ENCODE results near the gene CCDC183.
A peak's percentile ranks its signal among the peaks of the same experiment; 100 is the strongest.
"Not testable (repeated sequence)": the region's sequence is repeated elsewhere in the genome, so short reads cannot be mapped to it uniquely, and the experiment has no call there.

Gene CCDC183

DNA sequence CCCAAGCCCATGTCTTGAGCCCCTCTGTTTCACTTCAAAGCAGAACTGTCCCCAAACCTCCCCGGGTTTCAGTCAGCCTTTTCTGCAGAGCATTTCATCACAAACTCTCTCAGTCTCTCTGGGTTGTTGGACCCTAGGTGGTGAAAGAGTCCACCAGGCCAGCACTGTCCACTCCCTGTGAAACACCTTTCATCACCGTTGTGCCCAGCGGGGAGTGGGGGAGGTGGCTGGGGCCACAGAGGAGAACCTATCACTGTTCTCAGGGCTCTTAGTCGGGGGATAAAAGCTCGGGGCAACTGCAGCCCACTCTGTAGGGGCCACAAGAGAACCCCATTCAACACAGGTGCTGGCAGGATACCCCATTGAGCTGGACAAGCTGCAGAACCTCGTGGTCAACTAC is 6.2 kb downstream of the CCDC183 start:
- DNase-seq = no peak

DNA sequence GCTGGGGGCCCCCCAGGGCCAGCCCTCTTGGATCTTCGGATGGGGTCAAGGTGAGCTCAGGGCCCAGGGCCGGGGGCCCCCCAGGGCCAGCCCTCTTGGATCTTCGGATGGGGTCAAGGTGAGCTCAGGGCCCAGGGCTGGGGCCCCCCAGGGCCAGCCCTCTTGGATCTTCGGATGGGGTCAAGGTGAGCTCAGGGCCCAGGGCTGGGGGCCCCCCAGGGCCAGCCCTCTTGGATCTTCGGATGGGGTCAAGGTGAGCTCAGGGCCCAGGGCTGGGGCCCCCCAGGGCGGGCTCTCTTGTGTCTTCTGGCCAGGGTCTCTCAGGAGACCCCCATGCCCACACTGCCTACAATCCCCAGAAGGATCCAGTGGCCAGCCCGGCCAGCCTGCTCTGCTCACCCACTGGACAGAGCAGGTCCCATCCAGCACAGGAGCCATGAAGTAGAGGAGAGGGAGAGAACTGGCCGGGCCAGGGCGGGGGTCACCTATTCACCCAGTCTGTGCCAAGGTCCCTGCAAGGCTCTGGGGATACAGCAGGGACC is 6.9 kb downstream of the CCDC183 start:
- not testable (repeated sequence) for DNase-seq

DNA sequence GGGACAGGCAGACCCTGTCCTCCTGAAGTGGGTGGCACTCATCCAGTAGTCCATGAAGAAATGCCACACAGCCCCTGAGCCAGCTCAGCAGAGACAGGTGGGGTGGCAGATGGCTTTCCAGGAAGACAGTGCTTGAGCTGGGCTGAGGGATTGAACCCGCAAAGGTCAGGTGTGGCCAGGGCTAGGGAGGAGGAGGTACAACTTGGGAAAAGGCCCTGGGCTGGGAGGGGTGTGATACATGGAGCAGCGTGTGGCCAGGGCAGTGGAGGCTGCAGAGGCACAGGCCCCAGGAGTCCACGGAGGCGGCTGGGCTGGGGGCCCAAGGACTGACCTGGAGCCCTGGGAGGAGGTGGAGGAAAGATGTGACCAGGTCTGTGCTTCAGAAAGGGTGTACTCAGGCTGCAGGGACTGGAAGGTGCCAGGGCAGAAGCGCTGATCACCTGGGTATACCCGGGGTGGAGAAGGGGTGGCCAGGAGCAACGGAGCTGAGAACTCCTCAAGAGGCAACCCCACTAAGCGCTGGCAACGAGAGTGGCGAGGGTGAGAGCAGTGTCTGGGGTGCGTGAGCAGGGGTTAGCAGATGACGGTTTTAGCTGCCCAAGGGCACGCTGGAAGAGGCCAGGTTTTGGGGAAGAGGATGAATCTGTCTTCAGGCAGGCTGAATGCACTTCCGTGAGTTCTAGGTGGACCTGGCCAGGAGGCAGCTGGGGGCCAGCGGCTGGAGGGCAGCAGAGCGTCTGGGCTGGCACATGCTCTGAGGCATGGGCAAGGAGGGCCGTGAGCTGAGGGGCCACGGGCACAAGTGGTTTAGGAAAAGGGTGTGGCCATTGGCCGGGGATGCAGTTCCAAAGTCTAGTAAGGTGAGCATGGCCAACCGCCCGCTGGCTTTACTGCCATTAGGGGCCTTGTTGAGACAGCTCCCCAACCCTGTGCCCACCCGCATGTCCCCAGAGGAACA is 7.7 kb downstream of the CCDC183 start:
- peak in 1 of 14 donors; percentile 68 for DNase-seq

DNA sequence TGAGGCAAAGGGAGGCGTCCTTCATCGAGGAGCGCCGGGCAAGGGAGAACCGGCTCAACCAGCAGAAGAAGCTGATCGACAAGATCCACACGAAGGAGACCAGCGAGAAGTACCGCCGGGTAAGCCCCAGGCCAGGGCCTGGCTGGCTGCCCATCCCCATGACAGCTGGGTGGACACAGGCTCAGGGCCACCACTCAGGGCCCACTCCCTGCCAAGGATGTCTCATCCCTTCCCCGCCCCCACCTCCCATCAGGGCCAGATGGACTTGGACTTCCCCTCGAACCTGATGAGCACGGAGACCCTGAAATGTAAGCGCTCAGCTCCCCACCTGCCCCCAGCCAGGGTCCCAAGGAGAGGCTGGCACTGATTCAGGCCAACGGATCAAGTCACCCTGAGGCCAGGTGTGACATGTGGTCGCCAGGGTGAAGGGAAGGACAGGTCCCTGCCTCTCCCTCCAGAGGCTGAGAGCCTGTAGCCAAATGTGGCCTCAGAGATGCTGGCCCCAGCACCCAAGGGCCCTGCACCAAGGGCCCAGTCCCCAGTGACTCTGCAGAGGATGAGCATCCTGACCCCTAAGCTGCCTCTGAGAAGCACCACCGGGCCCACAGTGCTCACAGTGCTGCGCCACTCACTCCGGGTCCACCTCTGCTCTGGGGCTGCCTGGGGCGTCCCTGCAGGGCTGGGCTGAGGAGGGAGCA is 8.5 kb downstream of the CCDC183 start:
- DNase-seq = peak in 1 of 14 donors; percentile 24

DNA sequence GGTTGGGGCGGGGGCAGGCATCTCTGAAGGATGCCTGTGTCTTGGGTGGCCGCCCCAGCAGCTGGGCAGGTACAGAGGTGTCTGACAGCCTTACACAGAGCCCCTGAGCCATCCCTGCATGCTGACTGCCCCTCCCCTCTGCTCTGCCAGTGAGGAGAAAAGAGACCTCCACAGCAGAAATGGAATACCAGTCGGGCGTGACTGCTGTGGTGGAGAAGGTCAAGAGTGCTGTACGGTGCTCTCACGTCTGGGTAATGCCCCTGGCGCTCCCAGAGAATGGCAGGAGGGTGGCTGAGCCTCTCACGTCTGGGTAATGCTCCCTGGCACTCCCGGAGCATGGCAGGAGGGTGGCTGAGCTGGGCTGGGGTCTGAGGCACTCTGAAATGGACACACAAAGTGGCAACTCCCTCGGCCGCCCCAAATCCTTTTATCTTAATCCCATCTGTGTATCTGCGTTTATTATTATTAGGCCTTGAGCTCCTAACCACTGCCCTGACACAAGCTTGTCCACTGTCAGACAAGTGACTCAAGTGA is 9.1 kb downstream of the CCDC183 start:
- no peak for DNase-seq

DNA sequence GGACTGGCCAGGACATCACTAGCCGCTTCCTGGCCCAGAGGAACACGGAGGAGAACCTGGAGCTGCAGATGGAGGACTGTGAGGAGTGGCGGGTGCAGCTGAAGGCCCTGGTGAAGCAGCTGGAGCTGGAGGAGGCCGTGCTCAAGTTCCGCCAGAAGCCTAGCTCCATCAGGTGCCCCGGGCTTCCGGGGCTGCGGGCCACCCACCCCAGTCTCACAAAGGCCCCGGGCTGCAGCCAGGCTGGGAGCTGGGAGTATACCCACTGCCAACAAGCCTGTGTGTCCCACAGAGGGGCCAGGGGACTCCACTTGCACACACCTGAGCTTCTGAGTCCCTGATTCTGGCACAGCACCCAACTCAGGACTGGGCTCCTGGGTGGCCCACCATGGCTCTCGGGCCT is 9.9 kb downstream of the CCDC183 start:
- no peak for DNase-seq

DNA sequence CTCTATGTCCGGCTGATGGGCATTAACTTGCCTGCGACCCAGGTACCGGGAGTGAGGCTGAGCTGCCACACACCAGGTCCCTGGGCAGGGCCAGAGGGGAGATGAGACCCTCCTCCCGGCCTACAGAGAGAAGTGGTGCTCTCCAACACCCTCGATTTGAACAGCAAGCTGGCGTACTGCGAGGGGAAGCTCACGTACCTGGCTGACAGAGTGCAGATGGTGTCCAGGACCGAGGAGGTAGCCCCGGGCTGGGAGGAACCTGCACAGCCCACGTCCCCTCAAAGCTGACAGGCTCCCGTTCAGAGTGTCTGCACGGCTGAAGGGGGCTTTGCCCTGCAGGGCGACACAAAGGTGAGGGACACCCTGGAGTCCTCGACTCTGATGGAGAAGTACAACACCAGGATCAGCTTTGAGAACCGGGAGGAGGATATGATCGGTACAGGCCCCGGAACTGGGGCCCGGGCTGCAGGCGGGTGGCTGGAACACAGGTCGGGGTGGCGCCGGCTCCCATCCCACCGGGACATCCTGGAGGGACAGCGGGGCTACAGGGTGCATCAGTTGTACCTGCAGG is 10.6 kb downstream of the CCDC183 start:
- DNase-seq = no peak

DNA sequence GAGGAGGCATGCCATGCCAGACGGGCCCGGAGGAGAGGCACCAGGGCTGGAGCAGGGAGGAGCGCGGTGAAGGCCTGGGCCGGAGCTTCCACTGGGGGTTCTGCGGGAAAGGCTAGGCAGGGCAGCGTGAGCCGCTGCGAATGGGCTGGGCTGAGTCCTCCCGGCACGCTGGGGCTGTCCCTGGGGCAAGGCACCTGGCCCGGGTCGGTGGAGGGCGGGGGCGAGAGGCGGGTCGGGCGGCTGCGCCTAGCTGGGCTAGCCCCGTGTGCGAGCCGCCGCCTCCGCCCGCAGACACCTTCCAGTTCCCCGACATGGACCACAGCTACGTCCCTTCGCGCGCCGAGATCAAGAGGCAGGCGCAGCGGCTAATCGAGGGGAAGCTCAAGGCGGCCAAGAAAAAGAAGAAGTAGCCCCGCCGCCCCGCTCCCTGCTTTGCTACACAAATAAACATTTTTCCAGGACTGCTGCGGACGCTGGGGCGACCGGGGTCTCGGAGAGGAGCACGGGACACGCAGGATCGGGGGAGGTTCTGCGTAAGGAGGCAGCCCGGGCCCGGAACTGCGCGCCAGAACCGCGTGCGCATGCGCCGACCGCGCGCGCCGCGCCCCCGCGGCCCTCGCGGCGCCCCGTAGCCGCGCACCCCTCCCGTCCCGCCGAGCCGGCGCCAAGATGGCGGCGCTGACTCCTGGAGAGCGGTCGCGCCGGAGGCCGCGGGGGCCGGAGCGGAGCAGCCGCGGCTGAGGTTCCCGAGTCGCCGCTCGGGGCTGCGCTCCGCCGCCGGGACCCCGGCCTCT is 11.3 kb downstream of the CCDC183 start, which contains the start of gene RABL6:
Gene RABL6 (plus strand): TSS at position 668 of the 794 bp plus-strand sequence. CDS start 249 bp downstream, outside the sequence.
- DNase-seq = peak in 12 of 14 donors; percentile 47 to 88 (median 72)

DNA sequence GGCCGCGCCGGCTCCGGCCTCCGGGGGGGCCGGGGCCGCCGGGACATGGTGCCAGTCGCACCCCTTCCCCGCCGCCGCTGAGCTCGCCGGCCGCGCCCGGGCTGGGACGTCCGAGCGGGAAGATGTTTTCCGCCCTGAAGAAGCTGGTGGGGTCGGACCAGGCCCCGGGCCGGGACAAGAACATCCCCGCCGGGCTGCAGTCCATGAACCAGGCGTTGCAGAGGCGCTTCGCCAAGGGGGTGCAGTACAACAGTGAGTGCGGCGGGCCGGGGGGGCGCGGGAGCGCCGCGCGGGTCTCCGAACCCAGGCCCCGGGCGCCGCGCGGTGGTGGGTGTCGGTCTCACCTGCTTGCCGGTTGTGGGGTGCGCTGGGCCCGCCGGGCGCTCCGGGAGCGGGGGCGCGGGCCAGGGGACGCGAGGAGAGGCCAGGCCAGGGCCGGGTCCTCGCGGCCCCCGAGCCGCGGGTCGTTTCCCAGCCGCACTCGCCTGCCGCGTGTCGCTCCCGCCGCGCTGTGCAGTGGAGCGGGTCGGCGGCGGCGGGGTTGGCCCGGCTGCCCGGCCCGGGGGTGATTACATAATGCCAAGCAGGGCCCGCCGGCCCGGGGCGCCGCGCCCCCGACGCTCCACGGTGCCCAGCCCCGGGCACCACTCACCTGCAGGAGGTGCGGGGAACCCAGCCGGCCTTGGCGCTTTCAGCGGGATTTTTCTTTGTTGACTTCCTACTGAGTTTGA is 12.1 kb downstream of the CCDC183 start:
- DNase-seq = peak in 2 of 14 donors; percentile 24 to 59

DNA sequence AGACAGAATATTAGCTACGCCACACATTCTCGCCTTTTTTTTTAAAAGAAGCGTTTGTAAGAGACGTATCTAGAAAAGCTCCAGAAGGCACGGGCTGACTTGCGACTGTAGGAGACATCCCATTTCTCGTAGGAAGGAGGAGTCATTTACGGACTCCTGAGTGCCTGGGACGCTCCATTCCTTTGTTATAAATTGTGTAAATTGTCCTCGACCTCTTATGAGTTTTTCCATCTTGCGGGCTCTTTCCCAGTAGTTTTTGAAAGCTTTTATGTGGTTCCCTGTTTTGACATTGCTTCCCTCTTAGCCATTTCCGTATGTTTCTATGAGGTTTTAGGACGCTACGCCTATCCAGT is 12.6 kb downstream of the CCDC183 start:
- peak in 1 of 14 donors; percentile 28 for DNase-seq

DNA sequence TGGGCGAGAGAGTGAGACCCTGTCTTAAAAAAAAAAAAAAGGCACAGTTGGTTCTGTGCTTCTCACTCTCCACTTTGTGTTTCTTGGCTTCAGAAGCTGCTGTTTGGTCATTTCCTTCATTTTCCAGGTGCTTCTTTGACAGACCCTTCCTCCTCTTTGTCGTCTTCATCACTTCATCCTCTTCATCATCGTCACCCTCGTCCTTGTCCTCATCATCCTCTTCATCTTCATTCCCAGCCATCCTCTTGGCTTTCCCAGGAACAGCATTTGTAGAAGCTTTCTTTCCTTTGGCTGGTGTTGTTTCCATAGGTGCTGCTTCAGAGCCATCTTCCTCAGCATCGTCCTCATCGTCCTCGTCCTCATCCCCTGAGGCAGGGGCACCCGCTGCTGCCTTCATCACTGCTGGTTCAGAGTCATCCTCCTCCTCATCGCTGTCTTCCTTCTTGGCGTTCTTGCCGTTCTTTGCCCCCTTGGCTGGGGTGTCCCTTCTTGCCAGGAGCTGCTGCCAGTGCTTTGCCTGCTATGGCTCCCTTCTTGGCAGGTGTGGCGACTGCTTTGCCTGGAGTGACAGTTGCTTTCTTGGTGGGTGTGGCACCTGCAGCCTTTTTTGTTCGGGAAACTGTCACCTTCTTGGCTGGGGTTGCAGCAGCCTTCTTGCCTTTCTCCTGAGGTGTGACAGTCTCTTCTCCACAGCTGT is 18.7 kb downstream of the CCDC183 start:
- DNase-seq = no peak

DNA sequence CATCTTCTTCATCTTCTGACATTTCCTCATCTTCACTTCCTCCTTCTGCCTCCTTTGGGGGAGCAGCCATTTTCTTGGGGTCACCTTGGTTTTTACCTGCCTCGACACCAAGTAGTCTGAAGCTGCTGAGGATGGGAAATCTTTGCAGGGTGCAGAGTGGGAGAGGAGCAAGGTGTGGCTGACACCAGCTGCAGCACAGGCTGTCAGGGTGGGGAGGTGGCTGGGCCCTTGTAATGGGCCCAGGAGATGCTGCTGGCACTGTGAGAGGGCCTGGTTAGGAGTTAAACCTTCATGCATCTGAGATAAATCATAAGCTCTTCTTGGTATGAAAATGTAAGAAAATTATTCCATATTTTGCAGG is 19.3 kb downstream of the CCDC183 start:
- DNase-seq = no peak

DNA sequence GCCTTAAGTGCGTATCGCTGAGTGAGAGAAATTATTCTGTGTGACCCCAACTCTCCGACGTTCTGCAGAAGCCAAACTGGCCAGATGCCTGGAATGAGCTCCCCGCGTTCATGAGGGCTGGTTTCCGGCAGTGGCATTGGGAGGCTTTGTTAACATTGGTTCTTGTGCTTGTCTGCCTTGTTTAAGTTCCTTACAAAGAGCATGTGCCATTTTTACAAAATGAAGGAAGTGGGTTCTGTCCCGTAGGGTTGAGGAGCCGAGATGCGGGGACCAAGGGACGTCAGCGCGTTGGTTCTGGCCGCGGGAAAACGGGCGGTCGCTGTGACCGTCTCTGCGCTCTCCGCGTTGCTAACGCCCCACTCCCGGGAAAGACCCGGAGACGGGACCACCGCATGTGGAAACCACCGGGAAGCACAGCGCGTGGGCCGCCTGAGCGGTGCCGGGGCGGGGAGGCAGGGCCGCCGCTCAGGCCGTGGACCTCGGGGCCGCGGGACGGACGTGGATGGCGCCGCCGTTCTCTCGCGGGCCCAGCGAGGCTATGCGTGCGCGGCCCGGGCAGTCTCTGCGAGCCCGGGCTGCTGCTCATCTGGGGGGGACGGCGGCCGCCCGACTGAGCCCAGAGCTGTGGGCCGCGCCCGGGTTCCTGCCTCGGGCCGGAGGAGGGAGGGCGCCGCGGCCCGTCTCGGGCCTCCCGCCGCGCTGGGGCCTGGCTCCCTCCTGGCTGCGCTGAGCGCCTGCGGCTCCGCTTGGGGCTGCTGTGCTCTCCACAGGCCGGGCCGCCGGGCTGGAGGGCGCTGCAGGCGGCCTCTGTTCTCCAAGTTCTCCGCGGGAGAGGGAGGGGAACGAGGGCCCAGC is 25.1 kb downstream of the CCDC183 start:
- peak in 1 of 14 donors; percentile 59 for DNase-seq

DNA sequence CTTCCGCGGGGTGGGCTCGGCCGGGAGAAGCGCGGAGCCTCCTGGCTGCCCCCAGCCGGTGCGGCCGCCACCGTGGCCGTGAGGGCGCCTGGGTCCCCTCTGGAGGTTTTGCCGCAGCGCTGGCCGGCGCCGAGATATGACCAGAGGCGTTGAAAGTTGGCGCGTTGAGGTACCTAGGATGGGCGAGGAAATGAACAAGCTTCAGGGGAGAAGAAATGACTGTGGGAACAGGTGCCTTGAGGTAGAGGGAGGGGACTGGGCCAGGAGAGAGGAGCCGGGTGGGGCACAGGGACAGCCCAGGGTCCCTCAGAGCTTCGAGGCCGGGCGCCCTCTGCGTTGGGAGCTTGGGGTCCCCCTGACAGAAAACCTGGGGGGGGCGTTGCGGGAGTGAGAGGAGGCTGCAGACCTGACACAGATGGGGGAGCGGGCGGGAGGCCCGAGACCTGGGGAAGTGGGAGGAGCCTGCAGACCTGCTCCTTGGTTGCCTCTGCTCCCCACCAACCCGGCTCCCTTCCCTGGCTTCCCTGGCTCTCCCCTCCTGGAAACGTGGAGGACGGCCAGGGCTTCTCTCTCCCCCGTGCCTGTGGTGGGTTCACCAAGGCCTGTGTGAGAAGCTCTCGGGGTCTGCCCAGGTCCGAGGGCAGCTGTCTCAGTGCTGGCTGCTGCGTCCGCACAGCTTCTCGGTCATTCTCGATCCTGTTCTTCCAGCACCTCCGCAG is 25.8 kb downstream of the CCDC183 start:
- DNase-seq = peak in 1 of 14 donors; percentile 83

DNA sequence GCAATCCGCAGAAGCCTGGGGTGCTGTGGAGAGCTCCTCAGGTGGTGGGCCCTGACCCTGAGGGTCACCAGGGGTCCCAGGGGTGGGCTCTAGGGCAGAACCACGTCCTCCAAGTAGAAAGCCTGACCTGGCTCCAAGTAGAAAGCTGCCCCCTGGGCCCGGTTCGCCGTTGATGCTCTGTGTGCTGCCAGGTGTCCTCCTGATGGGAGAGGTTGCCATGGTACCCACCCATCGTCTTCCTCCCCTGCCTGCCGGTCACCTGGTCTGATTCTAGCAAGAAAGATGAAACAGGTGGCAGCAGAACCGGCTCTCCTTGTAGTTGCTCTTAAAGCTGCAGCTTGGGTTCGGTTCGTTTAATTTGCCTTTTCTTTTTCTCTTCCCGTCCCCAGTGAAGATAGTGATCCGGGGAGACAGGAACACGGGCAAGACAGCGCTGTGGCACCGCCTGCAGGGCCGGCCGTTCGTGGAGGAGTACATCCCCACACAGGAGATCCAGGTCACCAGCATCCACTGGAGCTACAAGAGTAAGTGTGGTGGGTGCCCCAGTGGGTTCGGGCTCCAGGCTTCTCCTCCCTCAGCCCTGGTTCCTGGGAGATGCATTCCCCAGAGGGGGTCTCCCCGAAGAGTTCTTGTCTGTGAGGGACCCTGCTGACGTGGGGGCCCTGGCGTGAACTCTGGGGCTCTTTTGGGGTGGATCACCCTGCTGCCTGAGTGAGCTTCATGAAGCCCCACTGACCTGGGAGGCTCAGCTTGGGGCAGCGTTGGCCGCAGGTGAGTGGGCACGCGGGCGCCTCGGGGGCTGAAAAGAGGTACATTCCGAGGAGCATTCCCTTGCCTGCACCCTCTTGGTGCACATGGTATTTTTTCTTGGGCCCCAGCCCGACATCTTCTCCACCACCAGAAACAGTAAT is 27.3 kb downstream of the CCDC183 start:
- DNase-seq = peak in 1 of 14 donors; percentile 83

DNA sequence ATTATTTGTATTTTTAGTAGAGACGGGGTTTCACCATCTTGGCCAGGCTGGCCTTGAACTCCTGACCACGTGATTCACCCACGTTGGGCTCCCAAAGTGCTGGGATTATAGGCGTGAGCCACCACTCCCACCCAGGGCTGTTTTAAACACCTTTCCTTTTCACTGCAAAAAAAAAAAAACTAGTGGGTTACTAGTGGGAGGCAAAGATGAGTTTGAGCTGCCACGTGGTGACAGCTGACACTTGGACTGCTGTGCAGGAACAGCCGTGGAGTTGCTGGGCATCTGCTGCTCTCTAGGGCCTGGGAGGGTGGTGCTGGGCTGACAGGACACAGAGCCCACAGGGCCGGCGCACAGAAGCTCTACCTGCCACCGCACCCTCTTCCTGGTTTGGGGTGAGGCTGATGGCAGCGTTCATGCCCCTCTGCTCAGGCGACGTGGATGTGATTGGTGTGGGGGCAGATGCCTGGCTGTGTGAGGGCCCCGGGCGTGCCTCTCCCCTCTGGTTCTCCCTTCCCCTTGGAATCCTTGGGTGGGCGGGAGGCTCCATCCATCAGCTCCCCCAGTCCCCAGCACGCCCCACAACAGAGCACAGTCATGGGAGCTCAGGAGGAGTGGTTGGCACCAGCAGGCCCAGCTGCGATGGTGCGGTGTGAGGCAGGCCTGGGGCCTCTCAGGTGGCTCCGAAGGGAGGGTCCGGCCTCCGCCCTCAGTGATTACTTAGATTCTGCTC is 28.5 kb downstream of the CCDC183 start:
- no peak for DNase-seq
